ENCODE measurements around the gene CD151. TPM values are rescaled to one million over a fixed set of nuclear protein-coding genes. Genes with fewer than 3 reads are reported as not detected.

CD151 gene
- total and polyA plus RNA-seq, 8 donors = 163 to 351 (median 261) TPM

DNA sequence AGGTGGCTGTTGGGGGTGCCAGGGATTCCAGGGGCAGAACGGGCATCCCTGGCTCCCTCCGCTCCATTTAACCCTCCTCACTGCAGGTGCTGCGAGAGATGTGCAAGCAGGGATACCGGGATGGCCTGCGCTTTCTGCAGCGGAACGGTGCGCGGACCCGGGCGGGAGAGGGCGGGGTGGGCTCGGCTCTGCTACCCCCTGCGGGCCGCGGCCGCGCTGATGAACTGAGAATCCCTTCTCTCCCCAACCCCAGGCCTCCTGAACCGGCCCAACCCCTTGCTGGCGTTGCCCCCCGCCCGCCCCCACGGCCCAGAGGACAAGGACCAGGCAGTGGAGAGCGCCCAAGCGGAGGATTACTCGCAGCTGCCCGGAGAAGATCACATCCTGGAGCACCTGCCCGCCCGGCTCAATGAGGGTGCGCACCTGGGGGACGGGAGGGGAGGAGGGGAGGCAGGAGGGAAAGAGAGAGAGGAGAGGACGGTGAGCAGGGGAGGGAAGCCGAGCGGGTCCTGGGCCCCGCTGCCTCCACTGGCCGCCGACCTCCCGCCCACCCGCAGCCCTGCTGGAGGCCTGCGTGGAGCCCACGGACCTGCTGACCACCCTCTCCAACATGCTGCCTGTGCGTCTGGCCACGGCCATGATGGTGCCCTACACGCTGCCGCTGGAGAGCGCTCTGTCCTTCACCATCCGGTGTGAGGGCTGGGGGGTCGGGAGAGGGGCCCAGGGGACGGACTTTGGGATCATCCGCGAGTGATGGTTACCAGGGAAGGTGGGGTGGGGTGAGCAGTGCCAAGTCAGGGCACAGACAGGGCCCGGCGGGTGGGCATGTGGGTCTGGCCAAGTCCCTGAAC lies 9.1 kb upstream of the CD151 start:
- FAIRE-seq (no peak), DNase-seq (peak in 3 of 6 donors; percentile 62 to 91 (median 62)), ATAC-seq (no peak)
- intact Hi-C loops (cut with DNase I) = no loop called here
- H3K27me3 ChIP-seq = no peaks in the 10 kb centered on the region
- H3K36me3 ChIP-seq = peaks cover 0 to 10% (median 6%) of the 10 kb centered on the region in 3 donors
- H3K27ac ChIP-seq = peak overlapping the region; percentile 88 to 97 (median 91)
- 42 to 45% methylated on average over 44 to 53 of the region's 53 CpGs for WGBS, 2 donors
- H3K4me1 ChIP-seq = peaks cover 31 to 54% (median 33%) of the 10 kb centered on the region in 3 donors
- no peaks in the 10 kb centered on the region for H3K9me3 ChIP-seq
- H3K4me3 ChIP-seq = peak overlapping the region; percentile 12 to 80 (median 38)
- TF ChIP-seq, protein P1, sequence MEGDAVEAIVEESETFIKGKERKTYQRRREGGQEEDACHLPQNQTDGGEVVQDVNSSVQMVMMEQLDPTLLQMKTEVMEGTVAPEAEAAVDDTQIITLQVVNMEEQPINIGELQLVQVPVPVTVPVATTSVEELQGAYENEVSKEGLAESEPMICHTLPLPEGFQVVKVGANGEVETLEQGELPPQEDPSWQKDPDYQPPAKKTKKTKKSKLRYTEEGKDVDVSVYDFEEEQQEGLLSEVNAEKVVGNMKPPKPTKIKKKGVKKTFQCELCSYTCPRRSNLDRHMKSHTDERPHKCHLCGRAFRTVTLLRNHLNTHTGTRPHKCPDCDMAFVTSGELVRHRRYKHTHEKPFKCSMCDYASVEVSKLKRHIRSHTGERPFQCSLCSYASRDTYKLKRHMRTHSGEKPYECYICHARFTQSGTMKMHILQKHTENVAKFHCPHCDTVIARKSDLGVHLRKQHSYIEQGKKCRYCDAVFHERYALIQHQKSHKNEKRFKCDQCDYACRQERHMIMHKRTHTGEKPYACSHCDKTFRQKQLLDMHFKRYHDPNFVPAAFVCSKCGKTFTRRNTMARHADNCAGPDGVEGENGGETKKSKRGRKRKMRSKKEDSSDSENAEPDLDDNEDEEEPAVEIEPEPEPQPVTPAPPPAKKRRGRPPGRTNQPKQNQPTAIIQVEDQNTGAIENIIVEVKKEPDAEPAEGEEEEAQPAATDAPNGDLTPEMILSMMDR (IDR thresholded peaks at IDR 0.05) = no peak

DNA sequence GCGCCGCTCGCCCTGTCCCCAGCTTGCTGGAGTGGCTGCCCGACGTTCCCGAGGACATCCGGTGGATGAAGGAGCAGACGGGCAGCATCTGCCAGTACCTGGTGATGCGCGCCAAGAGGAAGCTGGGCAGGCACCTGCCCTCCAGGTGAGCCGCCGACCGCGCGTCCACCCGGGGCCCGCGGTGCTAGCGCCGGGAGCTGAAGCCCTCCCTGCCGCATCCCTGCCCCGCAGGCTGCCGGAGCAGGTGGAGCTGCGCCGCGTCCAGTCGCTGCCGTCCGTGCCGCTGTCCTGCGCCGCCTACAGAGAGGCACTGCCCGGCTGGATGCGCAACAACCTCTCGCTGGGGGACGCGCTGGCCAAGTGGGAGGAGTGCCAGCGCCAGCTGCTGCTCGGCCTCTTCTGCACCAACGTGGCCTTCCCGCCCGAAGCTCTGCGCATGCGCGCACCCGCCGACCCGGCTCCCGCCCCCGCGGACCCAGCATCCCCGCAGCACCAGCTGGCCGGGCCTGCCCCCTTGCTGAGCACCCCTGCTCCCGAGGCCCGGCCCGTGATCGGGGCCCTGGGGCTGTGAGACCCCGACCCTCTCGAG lies 8.4 kb upstream of the CD151 start:
- intact Hi-C loops (cut with DNase I) = no loop called here
- DNase-seq (peak; percentile 87 to 98 (median 94)), FAIRE-seq (no peak), ATAC-seq (peak; percentile 14 to 45 (median 25))
- TF ChIP-seq, protein P1 (IDR thresholded peaks at IDR 0.05) = no peak
- no peaks in the 10 kb centered on the region for H3K27me3 ChIP-seq
- no peaks in the 10 kb centered on the region for H3K9me3 ChIP-seq
- peak overlapping the region; percentile 12 to 80 (median 38) for H3K4me3 ChIP-seq
- H3K4me1 ChIP-seq = peaks cover 35 to 61% (median 40%) of the 10 kb centered on the region in 3 donors
- 28 to 35% methylated on average over 34 to 59 of the region's 59 CpGs for WGBS, 2 donors
- peak overlapping the region; percentile 88 to 97 (median 91) for H3K27ac ChIP-seq
- H3K36me3 ChIP-seq = peaks cover 0 to 10% (median 6%) of the 10 kb centered on the region in 3 donors

DNA sequence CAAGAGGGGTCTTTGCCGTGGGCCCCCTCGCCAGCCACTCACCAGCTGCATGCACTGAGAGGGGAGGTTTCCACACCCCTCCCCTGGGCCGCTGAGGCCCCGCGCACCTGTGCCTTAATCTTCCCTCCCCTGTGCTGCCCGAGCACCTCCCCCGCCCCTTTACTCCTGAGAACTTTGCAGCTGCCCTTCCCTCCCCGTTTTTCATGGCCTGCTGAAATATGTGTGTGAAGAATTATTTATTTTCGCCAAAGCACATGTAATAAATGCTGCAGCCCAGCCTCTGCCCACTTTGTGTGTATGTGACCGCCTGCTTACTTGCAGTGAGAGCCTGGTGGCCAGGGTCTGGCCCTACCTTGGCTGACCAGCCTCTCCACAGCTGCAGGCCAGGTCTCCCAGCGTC lies 7.8 kb upstream of the CD151 start:
- intact Hi-C loops (cut with DNase I) = no loop called here
- Histone ChIP-seq H3K27ac (peak overlapping the region; percentile 88 to 97 (median 91)), H3K4me1 (peaks cover 37 to 61% (median 44%) of the 10 kb centered on the region in 3 donors), H3K4me3 (peak overlapping the region in 3 of 4 donors; percentile 35 to 80 (median 69)), H3K27me3 (no peaks in the 10 kb centered on the region), H3K9me3 (no peaks in the 10 kb centered on the region), H3K36me3 (peaks cover 0 to 10% (median 6%) of the 10 kb centered on the region in 3 donors)
- TF ChIP-seq, protein P1 (IDR thresholded peaks at IDR 0.05) = no peak
- ATAC-seq (peak; percentile 21 to 44 (median 38)), DNase-seq (peak; percentile 73 to 92 (median 90)), FAIRE-seq (no peak)
- WGBS, 2 donors = 34 to 35% methylated on average over 11 of the region's 11 CpGs

- DNase-seq = peak; percentile 66 to 91 (median 84)
- H3K9me3 ChIP-seq = no peaks in the 10 kb centered on the region
- no peak for FAIRE-seq
- intact Hi-C loops (cut with DNase I) = no loop called here
- H3K36me3 ChIP-seq = peaks cover 0 to 10% (median 6%) of the 10 kb centered on the region in 3 donors
- H3K27ac ChIP-seq = peak overlapping the region; percentile 88 to 97 (median 91)
- H3K4me1 ChIP-seq = peaks cover 36 to 58% (median 44%) of the 10 kb centered on the region in 3 donors
- peak; percentile 2 to 15 (median 6) for ATAC-seq
- TF ChIP-seq, protein P1 (IDR thresholded peaks at IDR 0.05) = no peak
- no peaks in the 10 kb centered on the region for H3K27me3 ChIP-seq
- H3K4me3 ChIP-seq = peak overlapping the region in 2 of 4 donors; percentile 63 to 69
- 20 to 23% methylated on average over 12 of the region's 12 CpGs for WGBS, 2 donors
Observed at GRCh38 chr11:825366-826226, 7.2 kb upstream of the CD151 start.
